HG03442 (cell line): ENCODE results near the gene DCAF4.
"Not testable (repeated sequence)": the region's sequence is repeated elsewhere in the genome, so short reads cannot be mapped to it uniquely, and the experiment has no call there.

Experiments
- ATAC-seq: cut with Tn5 transposase; IDR thresholded peaks from one replicate; pipeline ENCODE4 v1.9.1; 2021; ENCODE audit warnings: mild to moderate bottlenecking, moderate library complexity; ENCODE audit not compliant: unreplicated experiment

Gene DCAF4

DNA sequence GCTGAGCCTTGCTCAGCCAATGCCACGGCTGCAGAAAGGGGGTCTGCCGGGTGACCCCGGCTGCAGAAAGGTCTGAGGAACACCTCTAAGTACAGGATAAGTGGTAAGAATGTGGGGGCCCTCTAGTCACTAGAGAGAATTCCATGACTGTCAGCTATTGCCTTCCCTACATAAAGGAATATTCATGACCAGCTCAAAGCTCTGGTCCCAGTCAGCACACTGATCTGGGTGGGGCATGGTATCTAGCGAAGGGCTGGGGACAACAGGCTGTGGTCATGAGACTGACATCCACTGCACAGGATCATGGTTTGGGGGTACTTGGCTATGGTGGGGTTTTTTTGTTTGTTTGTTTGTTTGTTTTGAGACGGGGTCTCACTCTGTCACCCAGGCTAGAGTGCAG, 42.1 kb downstream of the DCAF4 start:
- no peak for ATAC-seq

GRCh38 chr14:72970058-72970630, 43.9 kb downstream of the DCAF4 start:
- ATAC-seq = no peak

DNA sequence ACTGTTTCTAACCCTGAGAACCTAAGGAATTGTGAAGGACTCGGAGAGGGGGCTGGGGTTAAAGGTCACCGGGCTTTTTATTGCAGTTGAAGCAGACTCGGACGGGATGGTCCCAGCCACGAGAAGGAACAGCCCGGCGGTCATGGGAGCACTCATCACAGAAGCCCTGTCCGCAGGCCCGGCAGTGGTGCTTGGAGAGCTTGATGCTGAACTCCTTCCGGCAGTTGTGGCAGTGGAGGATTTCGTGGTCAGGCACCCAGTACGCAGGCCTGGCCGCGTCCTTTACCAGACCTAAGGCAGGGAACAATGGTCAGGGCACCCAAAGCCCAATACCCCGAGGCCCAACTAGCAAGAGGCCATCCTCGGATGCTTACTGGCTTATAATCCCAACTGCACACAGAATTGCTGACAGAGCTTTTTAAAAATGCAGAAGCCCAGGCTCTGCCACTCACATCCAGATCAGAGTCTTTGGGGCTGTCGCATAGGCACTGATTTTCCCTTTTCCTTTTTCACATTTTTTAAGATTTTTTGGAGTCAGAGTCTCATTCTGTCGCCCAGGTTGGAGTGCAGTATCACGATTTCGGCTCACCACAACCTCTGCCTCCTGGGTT, 44.7 kb downstream of the DCAF4 start:
- ATAC-seq = no peak

DNA sequence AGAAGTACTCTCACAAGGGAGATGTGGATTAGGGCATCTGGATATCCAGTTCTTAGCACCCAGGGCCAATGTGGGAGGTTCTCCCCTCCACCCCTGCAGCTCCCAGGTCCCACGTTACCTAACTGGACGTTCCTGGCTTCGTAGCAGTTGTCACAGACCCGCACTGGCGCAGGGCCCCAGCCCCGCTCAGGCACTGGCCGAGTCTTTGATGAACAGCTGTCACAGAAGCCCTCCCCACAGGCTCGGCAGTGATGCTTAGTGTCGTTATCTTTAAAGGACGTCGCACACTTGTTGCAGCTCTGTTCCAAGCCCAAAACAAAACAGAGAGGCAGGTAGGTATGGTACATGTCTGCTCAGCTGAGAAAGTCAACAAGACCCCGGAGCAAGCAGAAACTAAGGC, 48.4 kb downstream of the DCAF4 start:
- ATAC-seq = no peak

DNA sequence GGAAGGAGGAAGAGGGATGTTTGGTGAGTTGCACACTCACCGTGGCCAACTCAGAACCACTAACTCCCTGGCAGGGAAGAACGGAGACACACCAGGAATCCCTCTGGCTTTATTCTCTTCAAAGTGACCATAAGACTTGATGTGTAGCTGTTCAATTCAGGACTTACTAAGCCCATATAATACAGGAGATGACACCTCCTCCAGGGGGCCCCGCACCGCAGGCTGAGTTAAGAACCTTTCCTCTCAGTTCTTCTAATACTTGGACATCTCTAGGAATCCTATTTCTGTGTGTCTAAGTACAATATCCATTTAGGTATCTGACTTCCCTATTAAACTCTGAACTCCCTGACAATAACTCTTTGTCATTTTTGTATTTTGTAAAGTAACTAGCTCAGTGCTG, 49.5 kb downstream of the DCAF4 start:
- no peak for ATAC-seq

- no peak for ATAC-seq
These were observed 52.6 kb downstream of the DCAF4 start for GRCh38 chr14:72978856-72979255.

- ATAC-seq = no peak
These were observed 54.6 kb downstream of the DCAF4 start for GRCh38 chr14:72980863-72981262.

GRCh38 chr14:72982146-72982708, 56.0 kb downstream of the DCAF4 start:
- no peak for ATAC-seq

DNA sequence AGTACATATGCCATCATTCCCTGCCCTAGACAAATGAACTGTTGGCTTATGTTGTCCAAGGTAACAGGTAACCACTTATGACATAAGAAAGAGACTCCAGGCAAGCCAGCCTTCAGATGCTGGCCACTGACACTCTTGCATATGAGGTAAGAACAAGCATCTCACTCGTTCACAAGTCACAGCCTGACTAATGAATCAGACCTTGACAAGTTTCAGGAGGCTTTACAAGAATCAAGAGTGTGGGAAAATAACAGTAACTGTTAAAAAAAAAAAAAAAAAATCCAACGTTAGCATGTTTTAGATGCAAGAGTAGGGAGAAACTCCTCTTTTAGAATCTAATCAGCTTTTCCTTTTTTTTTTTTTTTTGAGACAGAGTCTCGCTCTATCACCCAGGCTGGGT, 60.0 kb downstream of the DCAF4 start:
- ATAC-seq = no peak

- ATAC-seq = no peak
These were observed 60.6 kb downstream of the DCAF4 start for GRCh38 chr14:72986857-72987256.

DNA sequence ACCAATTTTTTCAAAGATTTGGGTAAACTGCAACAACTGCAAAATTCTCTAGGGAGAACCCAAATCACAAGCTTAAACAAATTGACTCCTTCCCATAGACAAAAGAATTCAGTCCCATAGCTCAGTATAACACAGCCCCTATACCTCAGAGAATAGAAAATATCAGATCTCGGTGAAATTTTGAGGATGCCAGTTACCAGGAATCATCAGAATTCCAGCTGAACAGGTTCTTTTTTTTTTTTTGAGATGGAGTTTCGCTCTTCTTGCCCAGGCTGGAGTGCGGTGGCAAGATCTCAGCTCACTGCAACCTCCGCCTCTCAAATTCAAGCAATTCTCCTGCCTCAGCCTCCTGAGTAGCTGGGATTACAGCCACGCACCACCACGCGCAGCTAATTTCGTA, 63.9 kb downstream of the DCAF4 start:
- ATAC-seq = no peak

DNA sequence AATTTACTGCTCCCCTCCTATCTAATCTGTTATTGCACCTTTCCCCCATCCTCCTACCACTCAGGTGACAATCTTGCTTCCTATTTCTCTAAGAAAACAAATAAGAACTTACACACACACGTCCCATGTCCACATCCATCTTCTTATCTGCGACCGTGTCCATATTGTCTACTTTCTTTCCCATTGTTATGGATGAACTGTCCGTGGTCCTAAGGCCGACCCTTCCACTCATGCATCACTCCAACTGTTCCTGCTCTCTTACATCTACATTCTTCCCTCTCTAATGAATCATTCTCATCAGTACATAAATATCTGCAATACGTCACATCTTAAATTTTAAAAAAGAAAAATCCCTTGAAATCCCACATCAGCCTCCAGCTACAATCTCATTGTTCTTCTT, 70.7 kb downstream of the DCAF4 start:
- ATAC-seq = no peak

GRCh38 chr14:72998252-72998903, 72.1 kb downstream of the DCAF4 start:
- ATAC-seq = no peak

GRCh38 chr14:72999316-72999715, 73.1 kb downstream of the DCAF4 start:
- no peak for ATAC-seq

DNA sequence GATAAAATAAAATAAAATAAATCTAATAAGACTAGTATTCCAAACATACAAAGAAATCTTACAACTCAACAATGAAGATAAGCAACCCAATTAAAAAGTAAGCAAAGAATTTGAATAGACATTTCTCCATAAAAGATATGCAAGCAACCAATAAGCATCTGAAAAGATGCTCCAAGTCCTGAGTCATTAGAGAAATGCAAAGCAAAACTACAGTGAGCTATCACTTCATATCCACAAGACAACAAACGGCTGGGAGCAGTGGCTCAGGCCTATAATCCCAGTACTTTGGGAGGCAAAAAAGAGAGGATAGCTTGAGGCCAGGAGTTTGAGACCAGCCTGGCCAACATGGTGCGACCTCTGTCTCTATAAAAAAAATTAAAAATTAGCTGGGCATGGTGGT, 73.8 kb downstream of the DCAF4 start:
- ATAC-seq = no peak

- no peak for ATAC-seq
These were observed 77.4 kb downstream of the DCAF4 start for GRCh38 chr14:73003681-73004080.

DNA sequence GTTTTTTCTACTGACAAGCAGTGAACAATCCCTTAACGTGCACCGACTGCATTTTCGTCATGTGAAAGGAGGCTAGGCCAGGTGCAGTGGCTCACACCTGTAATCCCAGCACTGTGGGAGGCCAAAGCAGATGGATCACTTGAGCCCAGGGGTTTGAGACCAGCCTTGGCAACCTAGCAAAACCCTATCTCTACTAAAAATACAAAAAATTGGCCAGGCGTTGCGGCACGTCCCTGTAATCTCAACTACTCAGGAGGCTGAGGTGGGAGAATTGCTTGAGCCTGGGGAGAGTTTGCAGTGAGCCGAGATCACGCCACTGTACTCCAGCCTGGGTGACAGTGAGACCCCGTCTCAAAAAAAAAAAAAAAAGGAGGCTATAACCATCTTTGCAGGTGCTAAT, 78.4 kb downstream of the DCAF4 start:
- not testable (repeated sequence) for ATAC-seq

DNA sequence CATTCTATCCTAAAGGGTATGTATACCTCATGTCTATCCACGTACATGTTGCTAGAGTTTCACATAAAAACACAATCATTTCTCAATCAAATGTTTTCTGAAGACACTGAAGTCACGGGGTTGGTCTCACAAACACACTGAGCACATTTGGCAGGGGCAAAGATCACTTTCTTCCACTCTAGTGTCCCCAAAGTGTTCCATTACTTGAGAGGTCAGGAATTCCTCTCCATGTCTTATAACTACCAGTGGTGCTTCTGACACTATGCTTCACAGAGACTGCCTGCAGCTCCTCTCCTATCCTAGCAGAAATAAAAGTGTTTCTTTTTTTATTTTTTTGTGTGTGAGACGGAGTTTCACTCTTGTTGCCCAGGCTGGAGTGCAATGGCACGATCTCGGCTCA, 81.6 kb downstream of the DCAF4 start:
- ATAC-seq = no peak

- ATAC-seq = no peak
These were observed 82.2 kb downstream of the DCAF4 start for GRCh38 chr14:73008501-73008900.
